SW480 (cell line): Measurements from ENCODE around the gene ROBO2.
"Not testable (repeated sequence)": the region's sequence is repeated elsewhere in the genome, so short reads cannot be mapped to it uniquely, and the experiment has no call there.

Experiments used
- DNase-seq: peaks from one replicate; pipeline ENCODE4 v3.0.0-alpha.2; 2016; ENCODE audit warnings: low spot score

ROBO2 gene

DNA sequence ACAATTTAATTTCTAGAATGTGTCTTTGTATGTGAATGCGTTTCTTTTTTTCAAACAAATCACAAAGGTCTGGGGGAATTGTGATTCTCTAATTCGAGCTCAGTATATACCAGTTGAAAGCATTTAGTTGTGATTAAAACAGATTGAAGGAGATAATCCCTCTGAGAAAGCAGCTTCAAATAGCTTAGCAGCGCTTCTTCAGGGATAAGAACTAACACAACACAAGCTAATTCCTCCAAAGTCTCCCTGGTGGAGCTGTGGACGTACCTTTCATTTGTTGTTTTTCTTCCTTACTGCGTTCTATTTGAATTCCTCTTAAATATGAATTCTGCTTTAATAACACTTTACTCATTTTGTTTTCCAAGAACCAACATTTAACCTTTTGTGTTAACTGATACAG, 286.7 kb downstream of the ROBO2 start:
- no peak for DNase-seq

DNA sequence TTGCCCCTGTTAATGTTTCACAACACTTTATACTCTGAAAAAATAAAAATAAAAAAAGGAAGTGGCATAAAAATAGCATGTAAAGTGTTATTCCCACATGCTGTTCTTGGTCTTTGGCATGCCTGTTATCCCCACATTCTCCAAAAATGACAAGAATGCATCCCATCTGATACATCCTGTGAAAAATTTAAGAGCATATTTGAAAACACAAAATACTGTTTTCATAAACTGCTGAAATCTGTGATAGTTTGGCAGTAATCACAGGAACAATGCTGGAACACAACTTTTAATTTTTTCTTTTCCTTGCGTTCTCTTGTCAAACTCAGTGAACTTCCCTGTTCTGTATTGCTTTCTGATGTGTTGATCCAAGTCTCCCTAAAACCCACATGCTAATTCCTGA, 288.8 kb downstream of the ROBO2 start:
- DNase-seq = no peak

DNA sequence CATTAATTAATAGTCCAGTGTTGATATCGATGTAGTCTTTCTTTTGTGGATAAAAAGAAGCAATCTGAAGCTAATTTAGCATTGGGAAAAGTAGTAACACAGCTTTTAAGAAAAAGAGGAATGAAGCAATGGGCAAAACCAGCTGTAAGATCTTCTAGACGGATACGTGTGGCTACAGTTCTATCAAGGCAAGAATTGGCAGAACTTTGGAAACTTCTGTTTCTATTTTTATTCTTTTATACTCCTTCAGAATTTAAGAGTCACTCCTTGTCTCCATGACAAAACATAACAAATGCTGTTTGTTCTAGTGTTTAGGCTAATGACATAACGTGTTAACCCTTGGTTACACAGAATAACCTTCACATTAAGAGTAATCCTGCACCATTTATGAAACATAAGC, 289.2 kb downstream of the ROBO2 start:
- DNase-seq = no peak

DNA sequence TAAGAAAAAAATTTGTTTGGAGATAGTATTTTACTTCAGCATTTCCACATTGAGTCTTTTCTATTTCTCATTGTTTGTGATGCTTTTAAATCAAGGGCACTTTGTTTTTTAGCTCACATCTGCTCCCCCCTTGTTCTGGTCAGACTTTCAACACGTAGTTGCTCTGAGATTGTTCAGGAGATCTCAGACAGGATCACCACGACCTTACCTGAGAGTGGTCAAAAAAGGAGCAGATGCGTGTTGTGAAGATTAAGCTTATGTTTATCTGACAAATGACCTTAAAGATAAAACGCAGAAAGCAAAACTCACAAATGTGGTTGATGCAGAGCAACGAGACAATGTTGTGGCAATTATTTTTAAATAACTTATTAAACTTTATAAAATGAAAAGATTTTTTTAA, 298.3 kb downstream of the ROBO2 start:
- no peak for DNase-seq

DNA sequence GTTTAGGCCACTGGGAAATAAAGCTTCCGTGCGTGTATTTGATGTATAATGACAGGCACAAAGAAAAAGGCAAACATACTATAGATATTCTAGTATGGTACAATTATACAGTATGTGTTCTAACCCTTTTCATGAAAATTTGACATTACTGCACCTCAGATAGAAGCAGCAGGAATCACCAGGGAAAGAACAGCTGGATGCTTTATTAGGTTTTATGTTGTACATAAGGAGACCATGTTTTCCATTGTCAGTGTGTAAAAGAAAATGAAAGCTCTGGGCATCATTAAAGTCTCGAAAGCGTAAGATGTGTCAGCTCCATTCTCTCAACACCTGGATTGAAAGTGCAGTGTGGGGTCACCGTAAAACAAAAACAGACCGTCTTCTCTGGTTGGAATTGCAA, 302.1 kb downstream of the ROBO2 start:
- DNase-seq = no peak

DNA sequence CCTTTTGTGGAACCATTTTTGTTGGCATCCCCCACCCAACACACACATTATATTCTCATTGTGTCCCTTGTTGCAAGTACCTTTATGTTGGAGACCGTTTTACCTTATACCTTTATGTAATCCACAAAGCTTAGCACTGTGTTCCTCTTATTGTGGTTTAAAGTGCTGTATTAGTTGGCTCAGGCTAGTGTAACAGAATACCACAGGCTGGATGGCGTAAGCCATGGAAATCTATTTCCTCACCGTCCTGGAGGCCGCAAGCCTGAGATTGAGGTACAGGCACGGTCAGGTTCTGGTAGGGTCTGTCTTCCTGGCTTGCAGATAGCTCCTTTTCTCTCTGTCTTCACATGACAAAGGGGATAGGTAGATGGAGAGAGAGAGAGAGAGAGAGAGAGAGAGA, 302.8 kb downstream of the ROBO2 start:
- no peak for DNase-seq

DNA sequence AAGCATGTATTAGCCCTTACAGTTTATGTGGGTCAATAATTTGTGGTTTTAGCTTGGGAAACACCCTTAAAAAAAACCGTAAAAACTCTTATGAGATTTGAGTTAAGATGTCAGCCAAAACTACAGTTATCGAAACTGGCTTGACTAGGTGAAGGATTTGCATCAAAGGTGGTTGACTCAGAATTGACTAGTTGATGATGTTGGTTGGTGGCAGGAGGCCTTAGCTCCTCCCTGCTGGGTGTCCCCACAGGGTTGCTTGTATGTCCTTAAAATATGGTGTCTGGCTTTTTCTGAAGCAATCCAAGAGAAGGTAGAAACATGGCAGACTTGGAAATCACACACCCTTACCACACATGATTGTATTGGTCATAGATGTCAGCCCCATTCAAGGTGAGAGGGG, 305.1 kb downstream of the ROBO2 start:
- DNase-seq = no peak

DNA sequence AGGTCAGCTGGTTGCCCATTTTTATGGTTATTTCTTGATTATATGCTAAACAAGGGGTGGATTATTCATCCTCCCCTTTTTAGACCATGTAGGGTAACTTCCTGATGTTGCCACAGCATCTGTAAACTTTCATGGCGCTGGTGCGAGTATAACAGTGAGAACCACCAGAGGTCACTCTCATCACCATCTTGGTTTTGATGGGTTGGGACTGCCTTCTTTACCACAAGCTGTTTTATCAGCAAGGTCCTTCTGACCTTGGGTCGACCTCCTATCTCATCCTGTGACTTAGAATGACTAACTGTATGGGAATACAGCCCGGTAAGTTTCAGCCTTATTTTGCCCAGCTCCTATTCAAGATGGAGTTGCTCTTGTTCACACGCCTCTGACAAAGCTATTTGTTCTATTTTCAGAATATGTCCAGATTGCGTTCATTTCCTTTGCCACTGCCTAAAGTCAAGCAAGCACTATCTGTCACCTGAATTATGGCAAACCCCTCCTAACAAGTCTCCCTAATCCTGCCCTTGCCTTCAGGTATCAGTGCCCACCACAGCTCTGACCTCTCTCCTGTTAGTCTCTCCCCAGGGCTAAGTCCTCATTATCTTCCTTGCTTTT, 308.5 kb downstream of the ROBO2 start:
- no peak for DNase-seq

DNA sequence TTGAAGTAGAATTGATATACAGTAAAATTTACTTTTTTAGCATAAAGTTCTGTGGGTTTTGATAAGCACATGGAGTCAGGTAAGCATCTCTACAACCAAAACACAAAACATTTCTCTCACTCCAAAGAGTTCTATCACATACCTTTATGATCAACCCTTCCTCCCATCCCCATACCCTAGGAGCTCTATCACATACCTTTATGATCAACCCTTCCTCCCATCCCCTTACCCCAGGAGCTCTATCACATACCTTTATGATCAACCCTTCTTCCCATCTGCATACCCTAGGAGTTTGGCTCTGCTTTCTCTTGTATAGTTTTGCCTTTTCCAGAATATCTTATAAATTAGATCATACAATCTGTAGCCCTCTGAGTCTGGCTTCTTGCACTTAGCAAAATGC, 315.1 kb downstream of the ROBO2 start:
- no peak for DNase-seq

DNA sequence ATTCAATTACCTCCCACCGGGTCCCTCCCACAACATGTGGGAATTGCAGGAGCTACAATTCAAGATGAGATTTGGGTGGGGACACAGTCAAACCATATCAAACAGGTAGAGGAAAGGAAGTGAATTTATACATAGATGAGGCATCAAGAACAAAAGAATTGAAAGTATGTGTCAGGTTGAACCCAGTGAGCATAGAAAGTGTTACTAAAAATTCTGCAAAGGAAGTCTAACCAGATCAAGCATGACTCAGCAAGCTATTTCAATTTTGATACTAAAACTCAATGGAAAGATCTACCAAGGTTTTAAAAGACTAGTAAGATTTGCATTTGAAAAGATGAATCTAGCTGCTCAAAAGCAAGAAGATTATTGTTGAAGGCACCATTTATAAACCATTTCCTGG, 323.0 kb downstream of the ROBO2 start:
- no peak for DNase-seq

DNA sequence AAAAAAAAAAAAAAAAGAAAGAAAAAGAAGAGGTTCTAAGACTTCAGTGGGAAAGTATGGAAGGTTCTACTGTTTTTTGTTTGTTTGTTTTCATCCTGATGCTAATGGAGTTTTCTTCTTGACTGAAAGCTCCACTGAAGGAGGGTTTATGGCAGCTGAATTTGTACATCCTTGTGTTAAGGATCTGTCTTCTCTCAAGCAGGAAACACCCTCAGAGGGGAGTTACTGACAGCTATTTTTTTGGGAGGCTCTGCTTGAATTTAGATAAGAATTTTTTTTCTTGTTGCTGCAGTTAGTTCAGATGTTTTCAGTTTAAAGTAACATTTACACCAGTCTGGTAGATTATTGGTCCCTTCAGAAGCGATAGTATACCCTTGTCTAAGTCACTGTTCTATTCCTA, 325.3 kb downstream of the ROBO2 start:
- no peak for DNase-seq

DNA sequence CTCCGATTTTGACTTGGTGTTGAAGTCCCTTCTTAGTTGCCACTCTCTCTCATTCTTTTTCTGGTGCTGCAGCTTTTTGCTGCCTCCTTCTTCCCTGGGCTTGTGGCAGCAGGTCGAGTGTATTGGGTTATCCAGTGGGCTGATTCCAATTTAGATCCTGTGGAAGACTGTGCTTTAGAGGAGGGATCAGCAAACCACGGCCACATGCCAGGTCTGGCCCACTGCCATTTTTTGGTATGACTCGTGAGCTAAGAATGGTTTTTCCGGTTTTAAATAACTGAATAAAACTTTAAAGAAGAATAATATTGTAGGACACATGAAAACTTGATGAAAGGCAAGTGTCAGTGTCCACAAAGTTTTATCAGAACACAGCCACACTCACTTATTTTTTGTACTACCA, 330.5 kb downstream of the ROBO2 start:
- DNase-seq = no peak

DNA sequence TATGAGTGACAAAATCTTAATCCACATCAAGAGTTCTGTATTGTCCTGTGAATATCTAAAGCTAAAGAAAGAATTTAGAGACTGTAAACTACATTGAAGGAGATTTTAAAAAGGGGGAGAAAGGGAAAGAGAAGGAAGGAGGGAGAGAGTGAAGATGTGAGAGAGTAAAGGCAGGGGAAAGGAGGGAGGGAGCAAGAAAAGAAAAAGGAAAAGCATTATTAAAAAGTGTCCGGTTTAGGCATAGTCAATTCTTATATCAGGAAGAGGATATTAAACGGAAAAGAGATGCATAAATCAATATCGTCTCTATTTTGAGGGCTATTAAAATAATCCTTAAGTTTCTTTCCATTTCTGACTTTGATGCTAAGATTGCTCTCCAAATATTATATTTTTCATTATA, 332.1 kb downstream of the ROBO2 start:
- DNase-seq = no peak

DNA sequence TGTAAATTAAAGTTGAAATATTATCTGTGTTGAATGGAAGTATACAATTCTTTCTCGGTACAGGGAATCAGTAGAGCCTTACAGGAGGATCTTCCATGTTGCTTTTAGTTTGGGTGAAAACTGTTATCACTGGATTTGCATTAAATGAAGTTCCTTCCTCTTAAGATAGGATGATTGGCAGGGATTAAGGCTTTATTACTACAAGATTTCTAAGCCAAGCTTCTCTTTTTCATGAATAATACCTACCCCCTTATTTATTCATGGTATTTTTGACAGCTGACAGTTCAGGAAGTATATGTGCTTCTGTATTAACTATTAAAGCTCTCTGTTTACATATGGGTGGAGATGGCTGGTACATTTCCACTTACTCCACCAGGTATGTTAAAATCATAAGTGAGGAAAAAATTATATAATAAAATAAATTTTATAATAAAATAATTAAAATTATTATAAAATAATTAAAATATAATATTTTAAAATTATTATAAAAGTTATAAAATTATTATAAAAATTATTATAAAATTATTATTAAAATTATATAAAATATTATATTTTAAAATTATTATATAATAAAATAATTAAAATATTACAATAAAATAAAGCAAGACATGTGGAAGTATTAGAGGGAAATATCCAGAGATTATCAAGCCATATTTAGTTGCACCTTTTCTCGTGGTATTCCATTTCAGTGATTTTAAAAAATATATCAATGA, 332.9 kb downstream of the ROBO2 start:
- DNase-seq = no peak

DNA sequence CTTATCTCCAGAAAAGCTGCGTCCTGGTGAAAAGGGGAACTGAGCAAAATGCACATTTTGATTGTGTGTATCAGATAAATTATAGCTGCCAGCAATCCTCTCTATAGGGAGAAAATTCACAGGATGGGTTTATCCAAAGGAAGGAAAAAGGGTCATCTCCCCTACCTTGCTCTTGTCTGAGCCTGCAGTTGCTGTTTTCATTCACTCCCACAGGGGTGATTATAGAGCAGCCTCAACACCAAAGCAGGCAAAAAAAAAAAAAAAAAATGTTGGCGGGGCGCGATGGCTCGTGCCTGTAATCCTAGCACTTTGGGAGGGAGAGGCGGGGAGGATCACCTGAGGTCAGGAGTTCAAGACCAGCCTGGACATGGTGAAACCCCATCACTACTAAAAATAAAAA, 333.7 kb downstream of the ROBO2 start:
- no peak for DNase-seq

DNA sequence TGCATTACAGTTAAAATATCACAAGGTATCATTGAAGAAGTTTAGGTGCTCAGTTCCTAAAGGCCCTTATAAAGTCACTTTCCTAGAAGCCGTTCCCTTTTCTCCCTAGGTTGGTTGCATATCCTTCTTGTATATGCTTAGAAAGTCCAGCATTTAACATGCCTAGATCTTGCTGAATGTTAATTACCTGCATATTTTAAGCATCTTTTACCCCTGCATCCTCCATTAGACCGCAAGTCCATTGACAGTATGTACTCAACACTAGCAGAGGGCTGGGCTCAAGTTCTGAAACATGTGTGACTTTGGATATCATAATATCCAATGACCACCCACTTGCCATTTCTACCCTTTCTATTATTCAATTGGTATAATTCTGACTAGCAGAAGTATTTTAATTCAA, 336.6 kb downstream of the ROBO2 start:
- DNase-seq = no peak

DNA sequence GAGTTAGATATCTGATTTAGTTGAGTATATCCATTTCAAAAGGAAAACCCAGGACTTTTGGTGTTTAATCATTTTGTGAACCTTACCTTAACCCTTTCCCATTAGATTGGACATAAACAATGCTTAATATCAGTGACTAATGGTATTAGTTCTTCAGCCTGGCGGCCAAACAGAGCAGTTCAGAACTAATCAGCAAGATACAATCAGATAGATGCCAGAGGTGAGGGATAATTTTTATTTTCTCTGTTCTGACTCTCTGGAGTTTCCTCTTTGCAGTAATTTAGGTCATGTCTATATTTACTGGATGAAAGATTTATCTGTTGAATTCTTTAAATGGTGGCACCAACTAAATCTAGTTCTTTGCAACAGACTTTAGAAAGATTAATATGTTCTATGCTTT, 337.8 kb downstream of the ROBO2 start:
- no peak for DNase-seq

DNA sequence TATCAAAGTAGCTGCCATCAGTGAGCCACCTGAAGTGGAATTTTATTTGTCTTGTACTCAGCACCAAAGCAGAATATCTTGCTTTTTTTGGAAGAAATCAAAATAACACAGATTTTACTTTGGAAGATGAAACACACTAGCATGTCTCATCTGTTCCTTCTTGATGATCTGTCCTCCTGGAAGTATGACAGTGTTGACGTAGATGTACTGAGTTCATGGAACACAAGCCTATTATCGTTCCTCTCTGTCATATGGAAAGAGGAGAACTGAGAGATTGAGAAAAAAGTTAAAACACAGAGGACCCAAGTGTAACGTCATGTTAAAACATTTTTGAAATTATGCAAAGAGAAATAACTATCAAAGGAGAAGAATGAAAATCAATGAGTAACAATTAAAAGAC, 340.2 kb downstream of the ROBO2 start:
- DNase-seq = no peak

DNA sequence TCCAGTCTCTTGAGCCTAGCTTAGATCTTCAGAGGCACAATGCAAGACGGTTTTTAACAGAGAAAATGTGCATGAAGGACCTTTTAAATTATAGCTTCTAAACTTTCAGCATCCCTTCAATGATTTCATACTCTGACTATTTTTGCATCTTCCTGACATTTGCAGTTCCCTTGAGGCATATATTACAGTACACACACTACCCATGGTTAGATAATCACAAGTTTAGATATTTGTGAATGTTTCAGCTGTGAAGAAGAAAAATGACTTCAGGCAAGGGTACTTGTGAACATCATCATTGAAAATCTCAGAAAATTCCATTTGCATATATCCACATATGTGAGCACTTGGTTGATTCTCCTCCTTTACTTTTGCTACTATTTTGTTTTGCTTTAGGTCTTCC, 341.5 kb downstream of the ROBO2 start:
- DNase-seq = no peak

DNA sequence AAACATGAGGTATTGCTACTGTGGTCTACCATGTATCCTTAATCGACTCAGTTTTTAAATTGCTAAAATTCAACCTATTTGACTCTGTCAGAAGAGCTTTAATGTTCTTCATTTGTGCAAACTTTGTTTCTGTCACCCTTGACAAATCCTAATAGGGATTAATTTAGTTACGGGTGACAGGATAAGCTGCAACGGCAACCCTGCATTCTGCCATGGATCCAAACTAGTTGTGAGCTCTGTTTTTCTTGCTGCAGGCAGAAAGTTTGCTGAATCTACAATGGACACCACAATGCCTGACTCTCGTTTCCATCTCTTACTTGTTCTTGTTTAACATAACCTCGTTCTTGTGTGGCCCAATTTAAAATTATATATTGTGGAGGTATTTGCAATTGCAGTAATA, 352.3 kb downstream of the ROBO2 start:
- no peak for DNase-seq

DNA sequence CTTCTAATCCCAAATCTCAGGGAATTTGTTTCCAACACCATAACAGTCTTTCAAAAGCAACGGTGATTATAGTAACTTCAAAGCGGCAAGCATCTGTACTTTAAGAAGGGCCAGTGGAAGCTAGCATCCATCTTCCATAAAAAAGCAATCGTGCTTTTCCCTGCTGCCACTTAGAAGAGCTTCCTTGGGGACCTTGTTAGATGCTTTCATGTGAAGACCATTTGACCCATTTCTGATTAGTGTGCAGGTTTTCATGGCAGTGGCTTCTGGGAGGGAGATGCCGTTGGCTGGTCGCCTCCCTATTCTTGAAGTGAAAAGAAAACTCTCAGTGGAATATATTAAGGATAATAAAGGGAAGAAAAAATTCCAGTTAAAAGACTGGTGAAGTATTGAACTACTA, 354.1 kb downstream of the ROBO2 start:
- DNase-seq = no peak

DNA sequence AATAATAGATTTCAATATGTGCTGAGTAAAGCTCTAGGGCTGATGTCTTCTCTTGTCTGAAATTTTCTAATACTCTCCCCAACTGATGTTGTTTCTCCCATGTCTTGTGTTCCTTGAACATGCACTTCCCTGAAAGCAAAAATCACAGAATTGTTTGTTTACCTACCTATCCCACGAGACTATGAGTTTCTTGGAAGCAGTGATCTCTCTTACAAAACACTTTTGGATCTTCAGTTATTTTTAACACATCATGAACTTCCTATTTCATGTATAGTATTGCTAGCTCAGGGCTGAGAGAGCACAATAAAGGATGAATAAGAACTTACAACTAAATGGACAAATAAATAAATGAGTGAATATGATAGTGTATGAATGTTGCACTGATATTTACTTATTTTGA, 365.0 kb downstream of the ROBO2 start:
- no peak for DNase-seq

DNA sequence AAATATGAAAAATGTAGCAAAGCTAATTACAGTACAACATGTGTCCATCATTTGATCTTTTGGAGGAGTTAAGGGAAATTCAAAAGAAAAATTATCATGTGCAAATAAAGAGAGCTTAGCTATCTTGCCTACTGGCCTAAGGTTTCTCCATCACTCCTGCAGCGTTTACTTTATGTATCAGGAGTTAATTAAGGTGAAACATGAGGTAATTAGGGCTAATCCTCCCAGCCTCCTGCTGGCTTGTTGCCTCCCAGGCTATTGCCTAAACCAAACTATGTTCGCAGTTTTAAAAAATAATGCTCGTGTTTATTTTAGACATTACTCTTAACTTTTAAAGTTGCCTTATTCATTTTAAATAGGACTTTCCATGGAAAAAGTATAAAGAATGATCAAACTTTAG, 367.5 kb downstream of the ROBO2 start:
- no peak for DNase-seq

DNA sequence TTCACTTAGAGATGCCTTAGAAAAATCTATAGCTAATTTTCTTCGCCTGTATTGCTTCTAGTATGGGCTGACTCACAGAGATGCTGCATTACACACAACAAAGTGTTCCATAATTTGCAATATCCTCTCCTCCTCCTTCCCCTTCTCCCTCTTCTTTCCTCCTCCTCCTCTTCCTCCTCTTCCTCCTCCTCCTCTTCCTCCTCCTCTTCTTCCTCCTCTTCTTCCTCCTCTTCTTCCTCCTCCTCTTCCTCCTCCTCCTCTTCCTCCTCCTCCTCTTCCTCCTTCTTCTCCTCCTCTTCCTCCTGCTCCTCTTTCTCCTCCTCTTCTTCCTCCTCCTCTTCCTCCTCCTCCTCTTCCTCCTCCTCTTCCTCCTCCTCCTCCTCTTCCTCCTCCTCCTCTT, 370.4 kb downstream of the ROBO2 start:
- DNase-seq = not testable (repeated sequence)
